Stimulated activated naive B cell treated with anti-CD40 and anti-IgM and Interleukin-4, amounts not matched to agents 10 μg/mL and 1 μg/mL and 100 μg/mL, for 72 hours (primary cell): ENCODE measurements around the gene PAH.
"Not testable (repeated sequence)": the region's sequence is repeated elsewhere in the genome, so short reads cannot be mapped to it uniquely, and the experiment has no call there.

ENCODE experiments used
- ATAC-seq, 2 donors: fragments of 150-1000 bp; cut with Tn5 transposase; replicated peaks; 2 replicates each; pipeline ENCODE4 v1.10.0; 2021; ENCODE audit warnings: moderate library complexity in 1 of 2
- DNase-seq: peaks from one replicate; pipeline ENCODE4 v3.0.0; 2021
- H3K27ac Mint-ChIP-seq: one replicate; pipeline ENCODE4 v1.8.0; 2022; ENCODE audit warnings: mild to moderate bottlenecking, mixed read lengths
- H3K27me3 Mint-ChIP-seq, 2 donors: one replicate each; pipeline ENCODE4 v1.8.0; 2022; ENCODE audit warnings: mixed read lengths in 2 of 2
- H3K36me3 Mint-ChIP-seq, 2 donors: one replicate each; pipeline ENCODE4 v1.8.0; 2022; ENCODE audit warnings: mixed read lengths in 2 of 2, mild to moderate bottlenecking in 1 of 2
- H3K4me1 Mint-ChIP-seq, 2 donors: one replicate each; pipeline ENCODE4 v1.8.0; 2022; ENCODE audit warnings: mixed read lengths in 2 of 2, mild to moderate bottlenecking in 1 of 2
- H3K4me3 Mint-ChIP-seq, 2 donors: one replicate each; pipeline ENCODE4 v1.8.0; 2022; ENCODE audit warnings: mild to moderate bottlenecking in 2 of 2, mixed read lengths in 2 of 2, moderate library complexity in 1 of 2
- H3K9me3 Mint-ChIP-seq, 2 donors: one replicate each; pipeline ENCODE4 v1.8.0; 2022; ENCODE audit warnings: mixed read lengths in 2 of 2, mild to moderate bottlenecking in 1 of 2

PAH gene

GRCh38 chr12:102862486-102862885 lies 54.6 kb downstream of the PAH start:
- peaks cover 6% of the 10 kb centered on the region in 2 donors for H3K27me3 Mint-ChIP-seq

GRCh38 chr12:102851246-102851645 lies 65.8 kb downstream of the PAH start:
- Mint-ChIP-seq H3K27me3 (peaks cover 30 to 31% of the 10 kb centered on the region in 2 donors), H3K36me3 (no peaks in the 10 kb centered on the region), H3K9me3 (no peaks in the 10 kb centered on the region), H3K4me3 (no peak overlapping the region), H3K27ac (no peak overlapping the region), H3K4me1 (no peaks in the 10 kb centered on the region)
- DNase-seq (no peak), ATAC-seq (no peak)

More at GRCh38 chr12:102862486-102862885, 54.6 kb downstream of the PAH start:
- H3K9me3 Mint-ChIP-seq, result peaks cover 0 to 3% of the 10 kb centered on the region in 2 donors
- no peak overlapping the region for H3K4me3 Mint-ChIP-seq
- no peak for DNase-seq
- H3K27ac Mint-ChIP-seq, result no peak overlapping the region
- H3K36me3 Mint-ChIP-seq, result peaks cover 0 to 2% of the 10 kb centered on the region in 2 donors
- no peak for ATAC-seq
- no peaks in the 10 kb centered on the region for H3K4me1 Mint-ChIP-seq

GRCh38 chr12:102849722-102850447 lies 67.2 kb downstream of the PAH start:
- H3K36me3 Mint-ChIP-seq, result no peaks in the 10 kb centered on the region
- H3K4me3 Mint-ChIP-seq, result no peak overlapping the region
- H3K27me3 Mint-ChIP-seq, result peaks cover 24 to 28% of the 10 kb centered on the region in 2 donors
- H3K27ac Mint-ChIP-seq, result no peak overlapping the region
- H3K9me3 Mint-ChIP-seq, result no peaks in the 10 kb centered on the region
- H3K4me1 Mint-ChIP-seq, result no peaks in the 10 kb centered on the region
- no peak for DNase-seq
- ATAC-seq, result no peak

GRCh38 chr12:102848832-102849231 lies 68.2 kb downstream of the PAH start:
- Mint-ChIP-seq H3K27me3 (peaks cover 14 to 20% of the 10 kb centered on the region in 2 donors), H3K9me3 (no peaks in the 10 kb centered on the region), H3K27ac (no peak overlapping the region), H3K36me3 (no peaks in the 10 kb centered on the region), H3K4me1 (no peaks in the 10 kb centered on the region), H3K4me3 (no peak overlapping the region)
- DNase-seq, result no peak
- ATAC-seq, result no peak

GRCh38 chr12:102847131-102847530 lies 69.9 kb downstream of the PAH start:
- Mint-ChIP-seq H3K36me3 (no peaks in the 10 kb centered on the region), H3K27me3 (peaks cover 15 to 23% of the 10 kb centered on the region in 2 donors), H3K4me1 (no peaks in the 10 kb centered on the region), H3K9me3 (no peaks in the 10 kb centered on the region), H3K27ac (no peak overlapping the region), H3K4me3 (no peak overlapping the region)
- DNase-seq (no peak), ATAC-seq (no peak)

GRCh38 chr12:102833687-102834441 lies 83.2 kb downstream of the PAH start:
- no peaks in the 10 kb centered on the region for H3K4me1 Mint-ChIP-seq
- no peak overlapping the region for H3K4me3 Mint-ChIP-seq
- no peak overlapping the region for H3K27ac Mint-ChIP-seq
- no peaks in the 10 kb centered on the region for H3K36me3 Mint-ChIP-seq
- ATAC-seq (no peak), DNase-seq (no peak)
- no peaks in the 10 kb centered on the region for H3K27me3 Mint-ChIP-seq
- no peaks in the 10 kb centered on the region for H3K9me3 Mint-ChIP-seq

- not testable (repeated sequence) for DNase-seq, H3K27me3 Mint-ChIP-seq, H3K36me3 Mint-ChIP-seq, H3K27ac Mint-ChIP-seq, H3K9me3 Mint-ChIP-seq, H3K4me1 Mint-ChIP-seq, ATAC-seq, H3K4me3 Mint-ChIP-seq
Measured at GRCh38 chr12:102832826-102833225, 84.2 kb downstream of the PAH start.

GRCh38 chr12:102824218-102824835 lies 92.7 kb downstream of the PAH start:
- Mint-ChIP-seq H3K27me3 (peaks cover 36 to 43% of the 10 kb centered on the region in 2 donors), H3K36me3 (no peaks in the 10 kb centered on the region), H3K4me1 (no peaks in the 10 kb centered on the region), H3K27ac (no peak overlapping the region), H3K4me3 (no peak overlapping the region), H3K9me3 (peaks cover 3 to 5% of the 10 kb centered on the region in 2 donors)
- DNase-seq (no peak), ATAC-seq (no peak)

- DNase-seq, result no peak
- Mint-ChIP-seq H3K27me3 (peaks cover 45 to 52% of the 10 kb centered on the region in 2 donors), H3K4me1 (no peaks in the 10 kb centered on the region), H3K9me3 (peaks cover 3 to 4% of the 10 kb centered on the region in 2 donors), H3K27ac (no peak overlapping the region), H3K36me3 (no peaks in the 10 kb centered on the region), H3K4me3 (no peak overlapping the region)
- no peak for ATAC-seq
Measured at GRCh38 chr12:102821149-102821548, 95.9 kb downstream of the PAH start.

- Mint-ChIP-seq H3K4me3 (no peak overlapping the region), H3K36me3 (no peaks in the 10 kb centered on the region), H3K4me1 (peaks cover 0 to 2% of the 10 kb centered on the region in 2 donors), H3K27me3 (peaks cover 44 to 45% of the 10 kb centered on the region in 2 donors), H3K27ac (no peak overlapping the region), H3K9me3 (peaks cover 0 to 1% of the 10 kb centered on the region in 2 donors)
- ATAC-seq (peak; percentile 29 to 50), DNase-seq (no peak)
Measured at GRCh38 chr12:102816816-102817434, 100.1 kb downstream of the PAH start.

GRCh38 chr12:102814691-102815367 lies 102.2 kb downstream of the PAH start:
- Mint-ChIP-seq H3K4me3 (no peak overlapping the region), H3K36me3 (no peaks in the 10 kb centered on the region), H3K9me3 (peaks cover 0 to 1% of the 10 kb centered on the region in 2 donors), H3K27me3 (peaks cover 37 to 42% of the 10 kb centered on the region in 2 donors), H3K27ac (no peak overlapping the region), H3K4me1 (peaks cover 0 to 2% of the 10 kb centered on the region in 2 donors)
- no peak for DNase-seq
- no peak for ATAC-seq

GRCh38 chr12:102812344-102812743 lies 104.7 kb downstream of the PAH start:
- H3K36me3 Mint-ChIP-seq, result no peaks in the 10 kb centered on the region
- no peak for DNase-seq
- H3K9me3 Mint-ChIP-seq, result peaks cover 0 to 1% of the 10 kb centered on the region in 2 donors
- no peak overlapping the region for H3K27ac Mint-ChIP-seq
- peaks cover 29 to 33% of the 10 kb centered on the region in 2 donors for H3K27me3 Mint-ChIP-seq
- H3K4me3 Mint-ChIP-seq, result no peak overlapping the region
- H3K4me1 Mint-ChIP-seq, result peaks cover 0 to 2% of the 10 kb centered on the region in 2 donors
- ATAC-seq, result no peak

GRCh38 chr12:102811110-102811737 lies 105.8 kb downstream of the PAH start:
- no peaks in the 10 kb centered on the region for H3K36me3 Mint-ChIP-seq
- H3K27me3 Mint-ChIP-seq, result peaks cover 33 to 37% of the 10 kb centered on the region in 2 donors
- no peak for DNase-seq
- peaks cover 0 to 2% of the 10 kb centered on the region in 2 donors for H3K4me1 Mint-ChIP-seq
- H3K27ac Mint-ChIP-seq, result no peak overlapping the region
- H3K4me3 Mint-ChIP-seq, result no peak overlapping the region
- peaks cover 0 to 1% of the 10 kb centered on the region in 2 donors for H3K9me3 Mint-ChIP-seq
- ATAC-seq, result no peak
